Neural cell (in vitro differentiated cells): ENCODE data around the gene ZNF84. TPM values are rescaled to one million over a fixed set of nuclear protein-coding genes. Genes with fewer than 3 reads are reported as not detected.

Experiments
- H2AFZ ChIP-seq: fragments of 200-600, 300-800 bp; sonication (generic), shearing (Covaris generic); 2 replicates; pipeline ENCODE4 v1.6.0; 2014; ENCODE audit warnings: low read depth, mild to moderate bottlenecking, antibody characterized with exemption, low read length, moderate library complexity
- H3F3A ChIP-seq: fragments of 200-600 bp; shearing (Covaris generic); 2 replicates; pipeline ENCODE4 v1.6.1; 2016; ENCODE audit warnings: mild to moderate bottlenecking, moderate library complexity, mixed read lengths, antibody characterized with exemption, low read length; ENCODE audit not compliant: insufficient read depth, poor library complexity, severe bottlenecking
- H3K27ac ChIP-seq: fragments of 200-600, 300-800 bp; sonication (generic), shearing (Covaris generic); 2 replicates; pipeline ENCODE4 v1.5.1; 2014; ENCODE audit warnings: mild to moderate bottlenecking, low read length, moderate library complexity
- H3K27me3 ChIP-seq: fragments of 300-800, 200-600 bp; sonication (generic), shearing (Covaris generic); 2 replicates; pipeline ENCODE4 v1.6.0; 2014; ENCODE audit warnings: mild to moderate bottlenecking, low read depth, low read length, moderate library complexity; ENCODE audit not compliant: insufficient read depth
- H3K36me3 ChIP-seq: fragments of 300-800, 200-600 bp; sonication (generic), shearing (Covaris generic); 2 replicates; pipeline ENCODE4 v1.5.1; 2014; ENCODE audit warnings: mild to moderate bottlenecking, antibody characterized with exemption, low read length, moderate library complexity; ENCODE audit not compliant: insufficient read depth
- H3K4me2 ChIP-seq: fragments of 300-800, 200-600 bp; sonication (generic), shearing (Covaris generic); 2 replicates; pipeline ENCODE4 v1.6.0; 2014; ENCODE audit warnings: mild to moderate bottlenecking, low read length
- H3K4me3 ChIP-seq: fragments of 300-800, 200-600 bp; sonication (generic), shearing (Covaris generic); 2 replicates; pipeline ENCODE4 v1.5.1; 2014; ENCODE audit warnings: mild to moderate bottlenecking, low read length, moderate library complexity
- H3K79me2 ChIP-seq: fragments of 200-600 bp; shearing (Covaris generic); replicated peaks from 2 replicates; pipeline ENCODE4 v1.6.0; 2014; ENCODE audit warnings: mild to moderate bottlenecking, low read length, moderate library complexity; ENCODE audit not compliant: insufficient read depth
- H3K9ac ChIP-seq: fragments of 300-800, 200-600 bp; sonication (generic), shearing (Covaris generic); 2 replicates; pipeline ENCODE4 v1.6.1; 2016; ENCODE audit warnings: mild to moderate bottlenecking, low read length, mixed read lengths
- H3K9me2 ChIP-seq: fragments of 200-600 bp; shearing (Covaris generic); 2 replicates; pipeline ENCODE4 v1.6.1; 2016; ENCODE audit warnings: mild to moderate bottlenecking, low read length, mixed read lengths; ENCODE audit not compliant: insufficient read depth
- H3K9me3 ChIP-seq: fragments of 200-600, 300-800 bp; sonication (generic), shearing (Covaris generic); 2 replicates; pipeline ENCODE4 v1.6.1; 2016; ENCODE audit warnings: mild to moderate bottlenecking, mixed run types, low read length, moderate library complexity, mixed read lengths
- H4K20me1 ChIP-seq: fragments of 200-600 bp; shearing (Covaris generic); 2 replicates; pipeline ENCODE4 v1.6.1; 2016; ENCODE audit warnings: mild to moderate bottlenecking, mixed run types; ENCODE audit not compliant: insufficient read depth
- CTCF ChIP-seq: fragments of 450-650 bp; IDR thresholded peaks from 2 replicates; pipeline ENCODE4 v1.5.1; 2014; ENCODE audit warnings: antibody characterized with exemption, mild to moderate bottlenecking, moderate library complexity; ENCODE audit not compliant: poor library complexity, severe bottlenecking
- EP300 ChIP-seq: fragments of 450-650 bp; conservative IDR thresholded peaks from 2 replicates; pipeline ENCODE4 v1.6.1; 2014; ENCODE audit warnings: antibody characterized with exemption, mild to moderate bottlenecking, moderate library complexity; ENCODE audit not compliant: poor library complexity, severe bottlenecking
- EZH2 ChIP-seq: fragments of 200-600, 300-800 bp; shearing (Covaris generic), sonication (generic); IDR thresholded peaks from 2 replicates; pipeline ENCODE4 v1.6.1; 2014; ENCODE audit warnings: antibody characterized with exemption, low read length, borderline replicate concordance, mild to moderate bottlenecking; ENCODE audit not compliant: insufficient read depth, poor library complexity, severe bottlenecking
- MXI1 ChIP-seq: fragments of 450-650 bp; conservative IDR thresholded peaks from 2 replicates; pipeline ENCODE4 v1.6.1; 2014; ENCODE audit warnings: antibody characterized with exemption, mild to moderate bottlenecking; ENCODE audit not compliant: poor library complexity, severe bottlenecking
- POLR2AphosphoS5 ChIP-seq: IDR thresholded peaks from 2 replicates; pipeline ENCODE4 v1.6.1; 2012
- RAD21 ChIP-seq: fragments of 450-650 bp; conservative IDR thresholded peaks from 2 replicates; pipeline ENCODE4 v1.6.1; 2014; ENCODE audit warnings: antibody characterized with exemption, mild to moderate bottlenecking, moderate library complexity
- REST ChIP-seq: IDR thresholded peaks from 2 replicates; pipeline ENCODE4 v1.6.1; 2012; ENCODE audit warnings: borderline replicate concordance
- SMC3 ChIP-seq: fragments of 450-650 bp; conservative IDR thresholded peaks from 2 replicates; pipeline ENCODE4 v1.6.1; 2014; ENCODE audit warnings: antibody characterized with exemption, mild to moderate bottlenecking, moderate library complexity; ENCODE audit not compliant: poor library complexity
- TAF1 ChIP-seq: IDR thresholded peaks from 2 replicates; pipeline ENCODE4 v1.6.1; 2012; ENCODE audit warnings: low read depth
- polyA plus RNA-seq: library from polyadenylated mRNA; depleted of rRNA; stranded (reverse); fragments of >200 nt; gene quantifications from 2 replicates; pipeline ENCODE4 v1.2.3, GENCODE V29; 2014

The ZNF84 gene
- polyA plus RNA-seq, 1 donor from 2014 or later, result 158 TPM

GRCh38 chr12:133080026-133080367, 42.7 kb downstream of the ZNF84 start:
- H3K27me3 ChIP-seq, result no peaks in the 10 kb centered on the region
- no peaks in the 10 kb centered on the region for H3F3A ChIP-seq
- peak overlapping the region; percentile 99 for H3K9ac ChIP-seq
- no peaks in the 10 kb centered on the region for H4K20me1 ChIP-seq
- H3K36me3 ChIP-seq, result peaks cover 30% of the 10 kb centered on the region
- H3K4me2 ChIP-seq, result peak overlapping the region; percentile 42
- H3K4me3 ChIP-seq, result peak overlapping the region; percentile 91
- peak overlapping the region; percentile 99 for H3K27ac ChIP-seq
- peaks cover 21% of the 10 kb centered on the region for H3K79me2 ChIP-seq
- H3K9me3 ChIP-seq, result peaks cover 29% of the 10 kb centered on the region
- TF ChIP-seq EZH2 (no peak), RAD21 (no peak), EP300 (peak; percentile 39)
- H3K9me2 ChIP-seq, result no peaks in the 10 kb centered on the region
- peak overlapping the region; percentile 63 for H2AFZ ChIP-seq

DNA sequence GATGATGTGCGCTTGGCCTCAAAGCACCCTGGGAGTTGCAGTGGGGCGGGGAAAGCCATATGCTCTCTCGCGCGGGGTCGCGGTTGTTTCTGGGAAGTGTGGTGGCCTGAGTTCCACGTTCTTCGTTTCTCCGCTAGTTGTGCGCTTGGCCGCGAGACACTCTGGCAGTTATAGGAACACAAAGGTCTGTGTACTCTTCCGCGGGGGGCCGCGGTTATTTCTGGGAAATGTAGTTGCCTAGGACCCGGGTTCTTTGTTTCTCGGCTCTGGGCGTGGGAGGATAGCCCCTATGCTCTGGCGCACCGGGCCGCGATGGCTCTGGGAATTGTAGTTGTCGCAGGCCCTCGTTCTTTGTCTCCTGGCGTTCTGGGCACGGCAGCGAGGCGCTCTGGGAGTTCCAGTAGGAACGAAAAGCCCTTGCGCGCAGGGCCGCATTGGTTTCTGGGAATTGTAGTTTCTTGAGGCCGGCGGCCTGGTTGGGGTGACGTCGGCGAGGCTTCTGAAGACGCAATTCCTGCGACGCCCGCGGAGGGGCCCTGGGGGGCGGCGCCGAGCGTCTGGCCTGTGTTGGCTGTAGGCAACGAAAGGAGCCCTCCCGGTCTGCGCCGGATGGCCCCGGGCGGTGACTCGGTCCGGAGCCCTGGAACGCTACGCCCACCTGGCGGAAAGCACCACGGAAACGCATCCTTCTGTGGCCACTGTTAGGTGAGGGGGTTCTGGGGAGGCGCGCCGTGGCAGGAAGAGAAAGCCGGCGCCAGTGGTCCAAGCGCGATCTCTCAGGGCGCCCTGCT, 43.3 kb downstream of the ZNF84 start, which contains the start of gene ZNF140:
Gene ZNF140 (plus strand): TSS at position 556 of the 791 bp plus-strand sequence. CDS start 398 bp downstream, outside the sequence.
- H3K79me2 ChIP-seq, result peaks cover 21% of the 10 kb centered on the region

More for the DNA sequence above, 43.3 kb downstream of the ZNF84 start, which contains the start of gene ZNF140:
- no peak for TF ChIP-seq EZH2
- TF ChIP-seq CTCF, result peak; percentile 61
- peak; percentile 82 for TF ChIP-seq TAF1
- TF ChIP-seq POLR2AphosphoS5, result peak; percentile 93
- peak; percentile 48 for TF ChIP-seq SMC3
- TF ChIP-seq REST, result peak; percentile 53
- TF ChIP-seq EP300, result no peak
- peak; percentile 74 for TF ChIP-seq MXI1
- TF ChIP-seq RAD21, result peak; percentile 27
- H3K27me3 ChIP-seq, result no peaks in the 10 kb centered on the region
- H3K4me2 ChIP-seq, result peak within 1 kb of the TSS; percentile 75
- H3K27ac ChIP-seq, result peak within 1 kb of the TSS; percentile 99
- H3F3A ChIP-seq, result no peaks in the 10 kb centered on the region
- peaks cover 34% of the 10 kb centered on the region for H3K36me3 ChIP-seq
- no peaks in the 10 kb centered on the region for H3K9me2 ChIP-seq
- no peaks in the 10 kb centered on the region for H4K20me1 ChIP-seq
- H2AFZ ChIP-seq, result peak within 1 kb of the TSS; percentile 96
- H3K4me3 ChIP-seq, result peak within 1 kb of the TSS; percentile 91
- peak within 1 kb of the TSS; percentile 99 for H3K9ac ChIP-seq
- peaks cover 29% of the 10 kb centered on the region for H3K9me3 ChIP-seq
